C4-2B (cell line): ENCODE measurements around the gene IGFL3.

Experiments used
- H3K27ac ChIP-seq: fragments of 450-650 bp; 2 replicates; pipeline ENCODE4 v1.5.1; 2017
- CTCF ChIP-seq: fragments of 450-650 bp; conservative IDR thresholded peaks from 2 replicates; pipeline ENCODE4 v1.5.1; 2017; ENCODE audit warnings: mild to moderate bottlenecking
- ZFX ChIP-seq: fragments of 450-650 bp; IDR thresholded peaks from 2 replicates; pipeline ENCODE4 v1.6.1; 2017

Gene IGFL3

DNA sequence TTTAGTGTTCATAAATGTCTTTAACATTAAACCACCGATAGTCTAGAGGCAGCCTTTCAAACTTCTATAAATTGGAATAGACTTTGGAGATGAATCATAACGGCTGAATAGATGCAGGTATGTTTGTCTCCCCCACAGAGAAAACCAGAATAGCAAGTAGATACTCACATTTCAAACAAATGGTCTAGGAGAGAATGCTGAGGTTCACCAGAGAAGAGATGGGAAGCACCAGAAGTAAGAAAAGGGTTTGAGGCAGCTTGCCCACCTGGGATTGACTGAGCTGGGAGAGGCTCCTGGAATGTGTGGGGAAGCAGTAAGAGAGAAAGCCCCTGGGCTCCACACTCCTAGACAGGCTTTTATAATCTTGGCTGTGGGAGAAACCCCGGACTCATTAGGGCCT is 6.4 kb downstream of the IGFL3 start:
- TF ChIP-seq ZFX, result no peak
- TF ChIP-seq CTCF, result no peak
- no peak overlapping the region for H3K27ac ChIP-seq

- no peak for TF ChIP-seq ZFX
- no peak for TF ChIP-seq CTCF
- no peak overlapping the region for H3K27ac ChIP-seq
Measured at GRCh38 chr19:46116121-46116520, 8.4 kb downstream of the IGFL3 start.

DNA sequence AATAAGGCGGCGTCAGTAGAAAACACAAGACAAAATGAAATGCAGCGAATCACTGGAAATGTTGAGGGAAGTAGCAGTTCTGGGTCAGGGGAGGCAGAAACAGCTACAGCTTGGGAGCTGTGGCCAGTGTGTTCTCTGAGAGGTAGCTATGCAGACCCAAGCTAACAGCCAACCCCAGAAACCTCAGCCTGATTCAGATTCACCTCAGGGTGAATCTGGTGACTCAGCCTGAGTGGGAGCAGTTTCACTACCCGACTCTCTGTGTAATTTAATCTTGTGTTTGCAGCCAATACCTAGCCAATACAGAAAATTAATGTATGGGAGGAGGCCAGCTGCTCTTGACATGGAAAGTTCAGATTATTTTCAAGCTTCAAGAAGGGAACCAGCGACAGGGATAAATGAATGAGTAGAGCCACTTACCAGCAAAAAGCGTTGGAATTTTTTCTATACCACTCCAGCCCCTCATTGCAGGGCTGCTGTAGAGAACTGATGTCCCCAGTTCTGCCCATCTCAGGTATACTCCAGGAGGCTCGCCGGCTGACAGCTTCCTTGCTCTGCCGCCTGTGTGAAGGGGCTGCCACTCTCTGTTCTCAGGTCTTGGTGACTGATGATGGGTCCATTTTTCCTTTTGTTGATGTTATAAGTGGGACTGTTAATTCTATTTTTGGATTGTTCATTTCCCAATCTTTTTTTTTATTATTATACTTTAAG is 8.9 kb downstream of the IGFL3 start:
- no peak overlapping the region for H3K27ac ChIP-seq
- TF ChIP-seq CTCF (no peak), ZFX (no peak)

- TF ChIP-seq ZFX (no peak), CTCF (no peak)
Measured at GRCh38 chr19:46113726-46114125, 10.8 kb downstream of the IGFL3 start.

DNA sequence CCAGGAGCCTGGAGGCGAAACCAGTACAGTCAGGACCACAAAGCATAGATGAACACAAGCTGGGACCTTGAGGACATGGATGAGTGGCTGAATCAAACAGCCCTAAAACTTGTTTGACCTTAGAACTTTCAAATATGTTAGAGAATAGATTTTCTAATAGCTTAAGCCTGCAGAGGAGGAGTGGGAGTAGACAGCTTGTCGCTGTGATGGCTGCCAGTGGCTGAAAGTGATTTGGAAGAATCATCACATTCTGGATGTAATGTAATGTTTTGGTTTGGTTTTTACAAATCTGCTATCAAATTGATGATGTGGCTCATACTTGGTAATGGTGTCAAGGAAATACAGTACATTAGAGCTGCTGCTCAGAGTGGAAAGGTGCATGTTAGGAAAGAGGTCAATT is 12.0 kb downstream of the IGFL3 start:
- H3K27ac ChIP-seq, result no peak overlapping the region
- TF ChIP-seq ZFX (no peak), CTCF (no peak)

More at GRCh38 chr19:46113726-46114125, 10.8 kb downstream of the IGFL3 start:
- no peak overlapping the region for H3K27ac ChIP-seq

- H3K27ac ChIP-seq, result no peak overlapping the region
- no peak for TF ChIP-seq ZFX
- no peak for TF ChIP-seq CTCF
Measured at GRCh38 chr19:46111376-46111775, 13.1 kb downstream of the IGFL3 start.

- H3K27ac ChIP-seq, result no peak overlapping the region
- TF ChIP-seq CTCF (no peak), ZFX (no peak)
Measured at GRCh38 chr19:46109876-46110275, 14.6 kb downstream of the IGFL3 start.
